Activated naive CD4-positive, alpha-beta T cell treated with anti-CD3 and anti-CD28 coated beads for 36 hours (primary cell): Measurements from ENCODE around the gene IL11RA. TPM values are rescaled to one million over a fixed set of nuclear protein-coding genes. Genes with fewer than 3 reads are reported as not detected.

Experiments used
- CTCF ChIA-PET: fragments of 350-600 bp; sonication (Branson Sonifier 250); formaldehyde crosslinking; loops from one replicate; lab custom pipeline; 2021; ENCODE audit warnings: antibody characterized with exemption; lab: Charles Lee
- DNase-seq: peaks from one replicate; pipeline ENCODE4 v3.0.0-alpha.2; 2020
- H3K27ac Mint-ChIP-seq: one replicate; pipeline ENCODE4 v1.8.0; 2021; ENCODE audit warnings: mild to moderate bottlenecking, mixed read lengths
- H3K27me3 Mint-ChIP-seq: one replicate; pipeline ENCODE4 v1.8.0; 2021; ENCODE audit warnings: low read depth, mixed read lengths
- H3K36me3 Mint-ChIP-seq: one replicate; pipeline ENCODE4 v1.8.0; 2021; ENCODE audit warnings: low read depth, mixed read lengths
- H3K4me1 Mint-ChIP-seq: one replicate; pipeline ENCODE4 v1.8.0; 2021; ENCODE audit warnings: low read depth, mixed read lengths
- H3K4me3 Mint-ChIP-seq: one replicate; pipeline ENCODE4 v1.8.0; 2021; ENCODE audit warnings: mild to moderate bottlenecking, moderate library complexity, mixed read lengths
- H3K9me3 Mint-ChIP-seq: one replicate; pipeline ENCODE4 v1.8.0; 2021; ENCODE audit warnings: mixed read lengths
- intact Hi-C: fragments of 100-400 bp; cut with micrococcal nuclease; formaldehyde crosslinking; loops from one replicate; pipeline ENCODE4 v1.15.1; 2023
- total RNA-seq, 2 experiments: library from RNA; stranded (reverse); gene quantifications; one replicate each; pipeline ENCODE4 v1.2.3, GENCODE V29; 2021

Gene IL11RA
- total RNA-seq, 2 experiments from 2014 or later, result 12.1 to 13.0 TPM

DNA sequence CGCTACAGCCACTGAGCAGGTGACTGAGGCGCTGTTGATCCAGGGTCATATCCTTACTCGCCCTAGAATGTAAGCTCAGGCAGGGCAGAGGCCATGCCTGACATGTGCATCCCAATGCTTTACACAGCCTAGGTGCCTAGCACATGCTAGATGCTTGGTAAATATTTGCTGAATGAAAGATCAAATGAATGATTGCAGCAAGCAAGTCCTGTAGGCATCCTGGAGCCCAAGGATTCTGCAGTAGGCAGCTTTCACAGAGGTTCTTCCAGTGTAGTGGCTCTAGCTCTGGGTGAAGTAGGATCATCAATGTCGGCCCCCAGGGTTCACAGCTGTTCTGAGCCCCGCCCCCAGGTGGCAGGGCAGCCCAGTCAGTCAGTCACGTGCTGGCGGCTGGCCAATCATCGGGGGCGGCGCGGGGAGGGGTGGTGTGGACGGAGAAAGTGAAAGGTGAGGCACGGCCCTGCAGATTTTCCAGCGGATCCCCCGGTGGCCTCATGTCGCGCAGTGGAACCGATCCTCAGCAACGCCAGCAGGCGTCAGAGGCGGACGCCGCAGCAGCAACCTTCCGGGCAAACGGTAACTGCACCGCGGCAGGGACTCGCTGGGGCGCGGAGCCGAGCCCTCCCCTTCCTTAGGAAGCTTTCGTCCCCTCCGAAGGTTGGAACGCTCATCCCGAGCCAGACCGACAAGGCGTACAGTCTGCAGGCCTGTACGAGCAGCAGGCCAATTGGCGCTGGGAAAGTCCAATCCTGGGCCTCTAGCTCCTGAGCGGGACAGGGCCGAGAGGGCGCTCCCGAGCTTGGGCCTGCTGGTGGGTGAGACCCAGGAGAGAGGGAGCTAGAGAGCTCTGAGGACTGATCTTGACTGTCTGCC, 5.5 kb upstream of the IL11RA start, which contains the start of gene GALT:
TSS of gene GALT (plus strand) at position 465 of the 873 bp plus-strand sequence. CDS start at position 495, 30 bp downstream.
- CTCF ChIA-PET, result interaction anchor here (0.6 to 4.4 kb wide), 14 partner anchors 8 to 281 kb away, joined by 3 to 51 read pairs (median 4); partner anchors contain the start of genes CCL27, RPP25L and SIGMAR1
- Mint-ChIP-seq H3K4me3 (peak within 1 kb of the TSS; percentile 86), H3K27me3 (no peaks in the 10 kb centered on the region), H3K4me1 (peaks cover 18% of the 10 kb centered on the region), H3K9me3 (no peaks in the 10 kb centered on the region), H3K36me3 (peaks cover 19% of the 10 kb centered on the region), H3K27ac (peak within 1 kb of the TSS; percentile 83)
- intact Hi-C loops, result loop anchor here (1.0 to 5.0 kb wide), 6 partner anchors 8 to 426 kb away; partner anchors contain the start of genes DNAJB5 and VCP
- peak; percentile 98 for DNase-seq

DNA sequence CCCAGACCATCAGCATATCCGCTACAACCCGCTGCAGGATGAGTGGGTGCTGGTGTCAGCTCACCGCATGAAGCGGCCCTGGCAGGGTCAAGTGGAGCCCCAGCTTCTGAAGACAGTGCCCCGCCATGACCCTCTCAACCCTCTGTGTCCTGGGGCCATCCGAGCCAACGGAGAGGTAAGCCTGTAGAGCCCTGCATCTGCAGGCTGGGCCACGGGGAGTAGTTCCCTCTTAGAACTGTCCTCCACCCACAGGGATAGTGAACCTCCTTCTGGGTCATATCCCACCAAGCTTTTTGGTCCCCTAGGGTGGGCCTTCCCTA, 4.9 kb upstream of the IL11RA start:
- Mint-ChIP-seq H3K4me1 (peaks cover 19% of the 10 kb centered on the region), H3K4me3 (peak overlapping the region; percentile 86), H3K36me3 (peaks cover 19% of the 10 kb centered on the region), H3K9me3 (no peaks in the 10 kb centered on the region), H3K27ac (peak overlapping the region; percentile 83), H3K27me3 (no peaks in the 10 kb centered on the region)
- CTCF ChIA-PET, result interaction anchor here (0.6 to 4.4 kb wide), 14 partner anchors 9 to 1552 kb away, joined by 3 to 51 read pairs (median 4); partner anchors contain the start of genes CCL27, RPP25L and SIGMAR1
- intact Hi-C loops, result loop anchor here (5.0 kb wide), 2 partner anchors 340 to 425 kb away; partner anchors contain the start of genes DNAJB5 and VCP
- DNase-seq, result no peak

DNA sequence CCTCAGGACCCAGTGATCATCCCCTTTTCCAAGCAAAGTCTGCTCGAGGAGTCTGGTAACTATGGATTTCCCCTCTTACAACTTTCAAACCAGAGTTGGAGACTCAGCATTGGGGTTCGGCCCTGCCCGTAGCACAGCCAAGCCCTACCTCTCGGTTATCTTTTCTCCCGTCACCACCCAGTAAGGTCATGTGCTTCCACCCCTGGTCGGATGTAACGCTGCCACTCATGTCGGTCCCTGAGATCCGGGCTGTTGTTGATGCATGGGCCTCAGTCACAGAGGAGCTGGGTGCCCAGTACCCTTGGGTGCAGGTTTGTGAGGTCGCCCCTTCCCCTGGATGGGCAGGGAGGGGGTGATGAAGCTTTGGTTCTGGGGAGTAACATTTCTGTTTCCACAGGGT, 4.3 kb upstream of the IL11RA start:
- peak overlapping the region; percentile 86 for H3K4me3 Mint-ChIP-seq

DNA sequence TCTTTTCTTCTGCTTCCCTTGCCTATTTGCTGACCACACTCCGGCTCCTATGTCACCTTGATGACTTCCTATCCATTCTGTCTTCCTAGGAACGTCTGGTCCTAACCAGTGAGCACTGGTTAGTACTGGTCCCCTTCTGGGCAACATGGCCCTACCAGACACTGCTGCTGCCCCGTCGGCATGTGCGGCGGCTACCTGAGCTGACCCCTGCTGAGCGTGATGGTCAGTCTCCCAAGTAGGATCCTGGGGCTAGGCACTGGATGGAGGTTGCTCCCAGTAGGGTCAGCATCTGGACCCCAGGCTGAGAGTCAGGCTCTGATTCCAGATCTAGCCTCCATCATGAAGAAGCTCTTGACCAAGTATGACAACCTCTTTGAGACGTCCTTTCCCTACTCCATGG, 3.3 kb upstream of the IL11RA start:
- peaks cover 19% of the 10 kb centered on the region for H3K36me3 Mint-ChIP-seq
- peaks cover 31% of the 10 kb centered on the region for H3K4me1 Mint-ChIP-seq
- peak overlapping the region; percentile 7 for H3K4me3 Mint-ChIP-seq
- no peaks in the 10 kb centered on the region for H3K9me3 Mint-ChIP-seq
- intact Hi-C loops, result loop anchor here (5.0 kb wide), 2 partner anchors 339 to 424 kb away; partner anchors contain the start of genes DNAJB5 and VCP
- H3K27me3 Mint-ChIP-seq, result no peaks in the 10 kb centered on the region
- CTCF ChIA-PET, result interaction anchor here (1.4 to 4.4 kb wide), 5 partner anchors 10 to 54 kb away, joined by 4 to 51 read pairs (median 8); partner anchors contain the start of gene CCL27
- H3K27ac Mint-ChIP-seq, result no peak overlapping the region
- no peak for DNase-seq

More for the DNA sequence above, 4.3 kb upstream of the IL11RA start:
- H3K9me3 Mint-ChIP-seq, result no peaks in the 10 kb centered on the region
- peaks cover 19% of the 10 kb centered on the region for H3K36me3 Mint-ChIP-seq
- peak; percentile 38 for DNase-seq
- peak overlapping the region; percentile 83 for H3K27ac Mint-ChIP-seq
- CTCF ChIA-PET, result interaction anchor here (0.6 to 4.4 kb wide), 9 partner anchors 9 to 1552 kb away, joined by 3 to 51 read pairs (median 8); partner anchors contain the start of genes CCL27 and SIGMAR1
- intact Hi-C loops, result loop anchor here (5.0 kb wide), 2 partner anchors 340 to 425 kb away; partner anchors contain the start of genes DNAJB5 and VCP
- H3K27me3 Mint-ChIP-seq, result no peaks in the 10 kb centered on the region
- peaks cover 25% of the 10 kb centered on the region for H3K4me1 Mint-ChIP-seq

DNA sequence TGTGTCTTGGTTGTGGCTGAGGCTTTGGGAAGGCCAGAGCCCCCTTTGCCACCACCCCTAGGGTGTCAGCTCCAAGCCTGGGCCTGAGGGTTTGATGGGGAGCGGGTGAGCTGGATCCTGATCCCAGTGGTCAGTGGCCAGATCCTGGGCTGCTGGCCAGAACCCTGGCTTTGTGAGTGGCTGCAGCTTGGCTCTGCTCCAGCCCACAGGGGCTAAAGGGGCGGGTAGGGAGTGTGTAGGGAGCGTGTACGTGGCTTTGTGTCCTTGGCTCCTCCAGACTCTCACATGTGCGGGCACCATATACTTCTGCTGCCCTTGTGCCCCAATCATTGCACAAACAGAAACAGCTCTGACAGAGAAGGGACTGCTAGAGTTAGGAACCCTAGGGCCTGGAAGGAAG, 1.2 kb upstream of the IL11RA start:
- CTCF ChIA-PET, result interaction anchor here (0.6 to 2.6 kb wide), 2 partner anchors 11 to 16 kb away, joined by 3 to 9 read pairs; no protein-coding TSS in a partner anchor
- intact Hi-C loops, result no loop called here
- Mint-ChIP-seq H3K9me3 (no peaks in the 10 kb centered on the region), H3K36me3 (peaks cover 19% of the 10 kb centered on the region), H3K27ac (no peak overlapping the region), H3K4me1 (peaks cover 31% of the 10 kb centered on the region), H3K27me3 (no peaks in the 10 kb centered on the region), H3K4me3 (no peak overlapping the region)
- DNase-seq, result no peak

DNA sequence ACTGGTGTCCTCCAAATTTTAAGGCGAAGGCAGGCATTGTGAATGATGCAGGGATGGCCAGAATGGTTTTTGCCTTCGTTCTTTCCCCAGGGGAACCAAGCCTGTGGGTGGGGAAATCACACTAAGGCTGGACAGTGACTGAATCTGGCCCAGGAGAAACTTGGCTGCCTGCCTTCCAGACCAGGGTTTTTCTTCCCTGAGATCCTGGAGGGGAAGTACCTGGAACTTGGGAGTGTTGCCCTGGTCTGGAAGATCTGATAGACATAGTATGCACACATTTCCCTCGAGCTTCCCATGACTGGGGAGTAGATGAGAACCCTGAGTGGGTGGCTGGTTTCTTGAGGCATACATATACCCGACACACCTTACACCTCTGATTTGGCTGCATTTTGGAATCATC, 664 bp upstream of the IL11RA start:
- intact Hi-C loops, result no loop called here
- DNase-seq, result no peak
- CTCF ChIA-PET, result interaction anchor here (2.6 kb wide), 1 partner anchor 17 kb away, joined by 9 read pairs; no protein-coding TSS in a partner anchor
- no peaks in the 10 kb centered on the region for H3K9me3 Mint-ChIP-seq
- peaks cover 28% of the 10 kb centered on the region for H3K4me1 Mint-ChIP-seq
- H3K4me3 Mint-ChIP-seq, result no peak overlapping the region
- H3K27me3 Mint-ChIP-seq, result no peaks in the 10 kb centered on the region
- no peak overlapping the region for H3K27ac Mint-ChIP-seq
- H3K36me3 Mint-ChIP-seq, result peaks cover 19% of the 10 kb centered on the region

DNA sequence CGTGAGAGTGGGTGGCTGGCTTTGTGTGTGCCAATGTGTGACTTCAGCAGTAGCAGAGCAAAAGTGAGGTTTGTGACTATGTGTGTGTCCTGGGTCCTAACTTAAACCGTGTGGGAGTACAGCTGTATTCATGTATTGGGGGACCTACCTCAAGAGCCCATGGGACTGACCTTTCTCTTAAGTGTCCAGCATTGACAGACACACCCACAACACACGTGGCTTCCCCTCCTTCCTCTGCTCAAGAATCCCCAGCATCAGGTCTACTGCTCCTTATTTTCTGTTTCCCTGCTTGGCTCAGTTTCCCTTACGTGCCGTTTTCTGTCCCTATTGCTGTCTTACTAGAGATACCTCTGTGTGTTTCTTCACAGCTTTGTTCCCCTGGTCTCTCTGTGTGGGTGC, 616 bp downstream of the IL11RA start:
- peak overlapping the region; percentile 67 for H3K27ac Mint-ChIP-seq
- H3K4me3 Mint-ChIP-seq, result no peak overlapping the region
- CTCF ChIA-PET, result interaction anchor here (1.0 to 1.2 kb wide), 2 partner anchors 9 to 50 kb away, joined by 3 to 4 read pairs; no protein-coding TSS in a partner anchor
- peaks cover 17% of the 10 kb centered on the region for H3K36me3 Mint-ChIP-seq
- H3K4me1 Mint-ChIP-seq, result peaks cover 25% of the 10 kb centered on the region
- intact Hi-C loops, result no loop called here
- no peaks in the 10 kb centered on the region for H3K27me3 Mint-ChIP-seq
- DNase-seq, result no peak
- H3K9me3 Mint-ChIP-seq, result no peaks in the 10 kb centered on the region

DNA sequence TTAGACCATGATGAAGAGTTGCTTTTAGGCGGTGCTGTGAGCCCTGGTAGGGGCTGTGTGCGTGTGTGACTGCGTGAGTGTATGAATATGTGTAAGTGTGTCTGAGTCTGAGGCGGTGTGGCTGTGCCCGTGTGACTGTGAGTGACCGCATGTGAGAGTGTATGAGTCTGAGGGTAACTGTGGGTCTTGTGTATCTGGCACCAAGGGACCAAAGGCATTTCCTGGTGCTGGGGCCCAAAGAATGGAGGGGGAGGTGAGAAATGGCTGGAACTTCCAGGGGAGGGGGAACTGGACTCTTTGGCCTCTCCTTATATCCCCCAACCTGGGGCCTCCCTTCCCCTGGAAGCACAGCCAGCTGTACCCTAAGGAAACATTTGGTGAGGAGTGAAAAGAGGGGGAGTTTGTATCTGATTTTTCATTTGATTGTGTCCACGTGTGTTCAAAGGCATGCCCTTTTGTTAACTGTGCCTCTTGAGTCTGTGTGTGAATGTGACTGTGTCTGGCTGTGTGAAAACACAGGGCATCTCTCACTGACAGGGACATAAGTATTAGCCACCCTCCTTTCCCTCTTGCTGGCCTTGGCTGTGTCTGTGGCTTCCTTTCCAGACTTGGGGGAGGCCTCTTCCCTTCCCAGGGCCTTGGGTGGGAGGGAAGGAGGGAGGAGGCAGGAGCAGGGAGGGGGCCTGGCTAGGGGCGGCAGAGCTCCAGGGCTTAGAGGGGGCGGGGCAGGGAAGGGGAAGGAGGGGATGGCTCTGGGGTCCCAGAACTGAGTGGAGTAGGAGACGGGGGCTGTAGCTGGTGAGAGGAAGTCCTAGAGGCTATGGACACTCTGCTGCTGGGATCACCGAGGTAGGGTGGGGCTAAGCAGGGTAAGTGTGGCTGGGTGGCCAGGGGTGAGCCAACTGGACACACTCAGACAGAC, 1.4 kb downstream of the IL11RA start:
- H3K36me3 Mint-ChIP-seq, result peaks cover 10% of the 10 kb centered on the region
- H3K27ac Mint-ChIP-seq, result no peak overlapping the region
- H3K4me1 Mint-ChIP-seq, result peaks cover 17% of the 10 kb centered on the region
- CTCF ChIA-PET, result interaction anchor here (1.0 to 1.2 kb wide), 2 partner anchors 10 to 49 kb away, joined by 3 to 4 read pairs; no protein-coding TSS in a partner anchor
- intact Hi-C loops, result no loop called here
- no peaks in the 10 kb centered on the region for H3K27me3 Mint-ChIP-seq
- DNase-seq, result no peak
- H3K9me3 Mint-ChIP-seq, result no peaks in the 10 kb centered on the region
- H3K4me3 Mint-ChIP-seq, result no peak overlapping the region

DNA sequence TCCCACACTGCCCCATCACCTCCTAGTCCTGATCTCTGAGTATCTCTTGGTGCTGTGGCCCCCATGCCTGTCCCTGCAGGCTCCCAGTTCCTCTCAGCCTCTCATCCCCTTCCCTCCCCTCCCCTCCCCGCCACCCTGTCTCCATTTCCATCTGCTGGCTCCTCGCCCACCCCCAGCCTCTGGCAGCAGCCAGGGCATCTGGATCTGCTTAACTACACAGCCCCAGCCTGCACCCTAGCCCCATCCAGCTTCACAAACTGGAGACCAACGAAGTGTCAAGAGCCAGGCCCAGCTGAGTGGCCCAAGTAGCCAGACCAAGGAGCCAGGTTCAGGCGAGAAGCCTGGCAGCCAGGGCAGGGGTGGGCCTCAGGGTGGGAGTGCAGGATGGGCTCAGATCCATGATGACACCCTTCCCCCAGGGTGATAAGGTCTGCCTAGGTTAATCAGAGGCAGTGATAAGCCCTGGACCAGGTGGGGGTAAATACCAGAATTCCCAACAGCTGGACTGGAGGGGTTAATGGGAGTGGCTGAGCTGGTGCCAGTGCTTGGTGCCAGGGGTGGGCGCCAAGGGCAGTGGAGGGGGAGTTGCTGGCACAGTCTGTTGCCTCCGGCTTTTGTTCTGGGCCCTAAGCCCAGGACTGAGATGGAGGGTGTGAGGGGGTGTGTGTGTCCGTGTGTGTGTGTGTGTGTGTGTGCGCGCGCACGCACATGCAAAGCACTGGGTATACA, 2.5 kb downstream of the IL11RA start:
- H3K4me3 Mint-ChIP-seq, result no peak overlapping the region
- CTCF ChIA-PET, result no interaction called here
- no peaks in the 10 kb centered on the region for H3K9me3 Mint-ChIP-seq
- no peak for DNase-seq
- intact Hi-C loops, result no loop called here
- H3K36me3 Mint-ChIP-seq, result peaks cover 2% of the 10 kb centered on the region
- no peaks in the 10 kb centered on the region for H3K27me3 Mint-ChIP-seq
- H3K4me1 Mint-ChIP-seq, result peaks cover 14% of the 10 kb centered on the region
- no peak overlapping the region for H3K27ac Mint-ChIP-seq

DNA sequence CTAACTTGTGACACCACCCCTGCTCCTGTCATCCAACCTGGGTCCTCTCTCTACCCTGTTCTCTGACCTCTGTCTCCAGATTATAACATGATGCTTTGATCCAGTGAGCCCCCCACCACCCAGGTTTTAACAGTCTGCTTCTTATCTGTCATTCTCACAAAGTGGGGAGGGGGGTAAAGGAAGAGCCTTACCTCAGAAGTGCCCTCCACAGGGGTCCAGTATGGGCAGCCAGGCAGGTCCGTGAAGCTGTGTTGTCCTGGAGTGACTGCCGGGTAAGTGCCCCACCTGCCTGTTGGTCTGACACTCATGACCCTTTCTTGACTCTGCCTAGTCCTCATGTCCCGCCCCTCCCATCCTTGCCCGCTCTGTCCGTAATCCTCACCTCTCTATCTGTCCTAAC, 3.4 kb downstream of the IL11RA start:
- Mint-ChIP-seq H3K27ac (no peak overlapping the region), H3K36me3 (peaks cover under 1% of the 10 kb centered on the region), H3K4me3 (no peak overlapping the region), H3K27me3 (no peaks in the 10 kb centered on the region), H3K4me1 (peaks cover 15% of the 10 kb centered on the region), H3K9me3 (no peaks in the 10 kb centered on the region)
- DNase-seq, result no peak
- intact Hi-C loops, result no loop called here
- CTCF ChIA-PET, result no interaction called here

DNA sequence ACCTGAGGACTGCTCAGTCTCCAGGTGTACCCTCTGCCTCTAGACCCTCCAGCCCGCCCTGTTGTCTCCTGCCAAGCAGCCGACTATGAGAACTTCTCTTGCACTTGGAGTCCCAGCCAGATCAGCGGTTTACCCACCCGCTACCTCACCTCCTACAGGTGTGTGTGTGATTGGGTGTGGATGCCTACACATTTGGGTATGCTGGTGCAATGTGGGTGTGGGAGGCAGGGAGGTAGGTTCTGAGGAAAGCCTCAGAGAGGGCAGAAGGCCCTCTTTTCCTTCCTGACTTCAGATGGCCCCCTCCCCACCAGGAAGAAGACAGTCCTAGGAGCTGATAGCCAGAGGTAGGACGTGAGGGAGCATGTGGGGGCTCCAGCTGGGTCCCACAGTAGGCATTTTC, 5.0 kb downstream of the IL11RA start:
- intact Hi-C loops, result no loop called here
- CTCF ChIA-PET, result interaction anchor here (1.1 kb wide), 1 partner anchor 8 kb away, joined by 3 read pairs; no protein-coding TSS in a partner anchor
- Mint-ChIP-seq H3K9me3 (no peaks in the 10 kb centered on the region), H3K4me3 (no peak overlapping the region), H3K36me3 (peaks cover 3% of the 10 kb centered on the region), H3K4me1 (peaks cover 24% of the 10 kb centered on the region), H3K27ac (no peak overlapping the region), H3K27me3 (no peaks in the 10 kb centered on the region)
- no peak for DNase-seq
